Neutrophil (primary cell): Measurements from ENCODE around the gene GOLGA8S.
"Not testable (repeated sequence)": the region's sequence is repeated elsewhere in the genome, so short reads cannot be mapped to it uniquely, and the experiment has no call there.

Experiments used
- H3K27ac ChIP-seq: fragments of 200-600 bp; sonication (generic); 2 replicates; pipeline ENCODE4 v1.5.1; 2016; ENCODE audit warnings: mild to moderate bottlenecking, moderate library complexity
- H3K27me3 ChIP-seq: fragments of 200-600 bp; sonication (generic); 2 replicates; pipeline ENCODE4 v1.6.0; 2016; ENCODE audit warnings: mild to moderate bottlenecking
- H3K36me3 ChIP-seq: fragments of 200-600 bp; sonication (generic); 2 replicates; pipeline ENCODE4 v1.5.1; 2017
- H3K4me1 ChIP-seq, 2 experiments: fragments of 200-600 bp in 1 of 2; sonication (generic) in 1 of 2; 1 replicate in 1 of 2; 2 replicates in 1 of 2; pipeline versions ENCODE4 v1.5.1 to v1.6.1; 2013 to 2016; ENCODE audit warnings: low read depth in 1 of 2, low read length in 1 of 2, mild to moderate bottlenecking in 1 of 2, moderate library complexity in 1 of 2; ENCODE audit not compliant: control insufficient read depth in 1 of 2, insufficient read depth in 1 of 2
- H3K4me3 ChIP-seq, 2 experiments: fragments of 200-600 bp in 1 of 2; sonication (generic) in 1 of 2; 1 replicate in 1 of 2; 2 replicates in 1 of 2; pipeline ENCODE4 v1.5.1; 2013 to 2016; ENCODE audit warnings: low read depth in 1 of 2, low read length in 1 of 2, mild to moderate bottlenecking in 1 of 2, moderate library complexity in 1 of 2
- H3K9me3 ChIP-seq: fragments of 200-600 bp; sonication (generic); 2 replicates; pipeline ENCODE4 v1.5.1; 2016
- TF ChIP-seq, protein P1 (sequence below): fragments of 200-600 bp; sonication (generic); IDR thresholded peaks from 2 replicates; pipeline ENCODE4 v1.5.1; 2016; ENCODE audit warnings: antibody characterized with exemption

The GOLGA8S gene, protein sequence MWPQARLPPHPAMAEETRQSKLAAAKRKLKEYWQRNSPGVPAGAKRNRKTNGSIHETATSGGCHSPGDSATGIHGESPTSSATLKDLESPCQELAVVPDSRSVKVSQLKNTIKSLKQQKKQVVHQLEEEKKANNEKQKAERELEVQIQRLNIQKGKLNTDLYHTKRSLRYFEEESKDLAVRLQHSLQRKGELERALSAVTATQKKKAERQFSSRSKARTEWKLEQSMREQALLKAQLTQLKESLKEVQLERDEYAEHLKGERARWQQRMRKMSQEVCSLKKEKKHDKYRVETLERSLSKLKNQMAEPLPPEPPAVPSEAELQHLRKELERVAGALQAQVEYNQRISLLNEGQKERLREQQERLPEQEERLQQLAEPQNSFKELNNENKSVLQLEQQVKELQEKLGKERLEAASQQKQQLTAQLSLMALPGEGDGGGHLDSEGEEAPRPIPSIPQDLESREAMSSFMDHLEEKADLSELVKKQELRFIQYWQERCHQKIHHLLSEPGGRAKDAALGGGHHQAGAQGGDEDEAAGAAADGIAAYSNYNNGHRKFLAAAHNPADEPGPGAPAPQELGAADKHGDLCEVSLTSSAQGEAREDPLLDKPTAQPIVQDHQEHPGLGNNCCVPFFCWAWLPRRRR

DNA sequence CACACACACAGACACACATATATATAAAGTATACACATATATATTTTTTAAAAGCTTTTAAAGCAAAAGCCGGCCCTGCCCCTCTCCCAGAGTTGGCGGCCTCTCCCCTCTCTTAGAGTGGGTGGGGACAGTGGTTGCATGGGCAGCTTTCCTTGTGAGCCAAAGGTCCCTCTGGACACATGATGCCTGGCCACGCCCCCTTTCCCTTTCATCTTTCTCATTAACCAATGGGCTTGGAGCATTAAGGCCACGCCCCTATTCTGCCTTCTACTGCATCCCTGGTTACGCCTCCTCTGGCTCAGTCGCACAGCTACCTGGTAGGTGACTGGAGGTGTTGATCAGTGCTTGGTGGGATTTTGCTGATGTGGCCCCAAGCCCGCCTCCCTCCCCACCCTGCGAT, at the start of gene GOLGA8S:
Gene GOLGA8S, plus strand, starts transcription at position 301 of the 400 bp plus-strand sequence. Its CDS starts 62 bp downstream, at position 363.
- H3K27me3 ChIP-seq, H3K27ac ChIP-seq, H3K36me3 ChIP-seq, H3K9me3 ChIP-seq, H3K4me1 ChIP-seq, H3K4me3 ChIP-seq: not testable (repeated sequence)

DNA sequence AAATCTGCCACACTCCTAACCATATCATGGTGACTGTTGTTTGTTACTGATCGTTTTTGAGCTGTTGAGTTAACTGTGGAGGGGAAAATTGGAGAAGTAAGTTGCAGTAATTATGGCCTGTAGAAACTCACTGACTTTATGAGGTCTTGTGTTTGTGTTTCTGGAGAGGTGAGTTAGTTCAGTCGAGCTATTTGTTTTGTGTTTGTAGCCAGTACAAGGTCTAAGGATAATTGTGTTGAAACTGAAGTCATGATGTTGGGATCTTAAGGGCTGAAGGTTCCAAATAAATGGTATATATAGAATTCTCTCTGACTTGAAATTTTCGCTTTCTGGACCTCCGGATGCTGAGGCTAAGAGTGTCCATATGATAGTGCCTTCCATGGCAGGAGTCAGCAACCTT, 49.7 kb upstream of the GOLGA8S start:
- H3K4me3 ChIP-seq, H3K36me3 ChIP-seq, H3K9me3 ChIP-seq, H3K4me1 ChIP-seq, H3K27me3 ChIP-seq, H3K27ac ChIP-seq: not testable (repeated sequence)

DNA sequence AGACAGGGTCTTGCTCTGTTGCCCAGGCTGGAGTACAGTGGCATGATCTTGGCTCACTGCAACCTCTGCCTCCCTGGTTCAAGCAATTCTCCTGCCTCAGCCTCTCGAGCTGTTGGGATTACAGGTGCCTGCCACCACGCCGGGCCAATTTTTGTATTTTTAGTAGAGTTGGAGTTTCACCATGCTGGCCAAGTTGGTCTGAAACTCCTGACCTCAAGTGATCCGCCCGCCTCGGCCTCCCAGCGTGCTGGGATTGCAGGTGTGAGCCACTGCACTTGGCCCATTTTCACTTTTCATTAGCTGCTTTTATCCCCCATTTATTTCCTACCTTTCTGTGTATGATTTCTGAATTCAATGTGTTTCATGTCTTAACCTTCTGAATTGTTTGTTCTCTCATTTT, 48.6 kb upstream of the GOLGA8S start:
- H3K36me3 ChIP-seq, H3K27ac ChIP-seq, H3K9me3 ChIP-seq, H3K4me3 ChIP-seq, H3K27me3 ChIP-seq, H3K4me1 ChIP-seq: not testable (repeated sequence)

DNA sequence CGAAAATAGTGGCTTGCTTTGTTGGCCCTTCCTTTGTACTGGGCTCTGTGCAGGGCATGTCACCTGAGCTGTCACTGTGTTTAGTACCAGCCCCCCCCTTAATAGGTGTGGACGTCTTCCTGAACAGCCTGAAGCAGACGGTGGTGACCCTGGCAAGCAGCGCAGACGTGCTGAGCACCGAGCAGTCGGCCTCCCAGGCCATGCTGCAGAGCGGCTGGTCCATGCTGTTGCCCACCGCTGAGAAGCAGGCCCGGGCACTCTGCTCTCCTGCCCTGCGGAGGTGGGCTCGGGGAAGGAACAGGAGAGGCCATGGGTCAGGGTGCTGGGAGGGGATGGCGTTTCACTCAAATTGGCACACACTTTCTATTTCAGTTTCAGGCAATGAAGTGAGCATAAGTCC, 43.3 kb upstream of the GOLGA8S start:
- H3K4me1 ChIP-seq, H3K9me3 ChIP-seq, H3K4me3 ChIP-seq, H3K27me3 ChIP-seq, H3K27ac ChIP-seq: not testable (repeated sequence)
- H3K36me3 ChIP-seq: peaks cover 14% of the 10 kb centered on the region

DNA sequence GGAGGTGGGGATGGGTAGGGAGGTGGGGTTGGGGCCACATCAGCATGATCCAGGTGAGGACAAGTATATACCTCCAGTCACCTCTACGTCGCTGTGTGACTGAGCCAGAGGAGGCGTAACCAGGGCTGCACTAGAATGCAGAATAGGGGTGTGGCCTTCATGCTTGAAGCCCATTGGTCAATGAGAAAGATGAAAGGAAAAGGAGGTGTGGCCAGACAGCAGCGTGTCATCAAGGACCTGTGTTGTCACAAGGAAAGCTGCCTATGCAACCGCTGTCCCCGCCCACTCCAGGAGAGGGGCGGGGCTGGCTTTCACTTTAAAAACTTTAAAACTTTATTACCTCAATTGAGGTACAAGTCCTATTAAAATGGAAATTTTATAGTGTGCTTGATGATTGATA, 20.5 kb upstream of the GOLGA8S start, which contains the start of gene GOLGA6L26:
Gene GOLGA6L26, minus strand, starts transcription at position 101 of the 400 bp plus-strand sequence. Its CDS starts 61 bp downstream, at position 40.
- not testable (repeated sequence) for H3K27ac ChIP-seq, H3K27me3 ChIP-seq, H3K4me1 ChIP-seq, H3K36me3 ChIP-seq, H3K9me3 ChIP-seq, H3K4me3 ChIP-seq

DNA sequence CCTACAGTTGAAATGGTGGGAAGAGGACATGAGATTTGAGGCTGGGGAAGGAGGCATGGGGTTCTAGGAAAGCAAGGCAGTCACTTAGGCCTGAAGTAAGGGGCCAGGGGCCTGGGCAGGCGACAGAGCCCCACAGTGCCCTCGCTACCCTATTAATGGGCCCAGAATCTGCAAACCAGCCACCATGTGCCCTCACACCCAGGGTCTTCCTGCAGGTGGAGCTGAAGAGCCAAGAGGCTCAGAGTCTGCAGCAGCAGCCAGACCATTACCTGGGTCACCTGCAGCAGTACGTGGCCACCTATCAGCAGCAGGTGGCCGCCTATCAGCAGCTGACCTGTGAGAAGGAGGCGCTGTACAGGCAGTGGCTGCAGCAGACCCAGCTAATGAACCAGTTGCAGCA, 8.1 kb downstream of the GOLGA8S start:
- H3K27ac ChIP-seq, H3K9me3 ChIP-seq, H3K4me1 ChIP-seq, H3K27me3 ChIP-seq, H3K4me3 ChIP-seq, H3K36me3 ChIP-seq: not testable (repeated sequence)

DNA sequence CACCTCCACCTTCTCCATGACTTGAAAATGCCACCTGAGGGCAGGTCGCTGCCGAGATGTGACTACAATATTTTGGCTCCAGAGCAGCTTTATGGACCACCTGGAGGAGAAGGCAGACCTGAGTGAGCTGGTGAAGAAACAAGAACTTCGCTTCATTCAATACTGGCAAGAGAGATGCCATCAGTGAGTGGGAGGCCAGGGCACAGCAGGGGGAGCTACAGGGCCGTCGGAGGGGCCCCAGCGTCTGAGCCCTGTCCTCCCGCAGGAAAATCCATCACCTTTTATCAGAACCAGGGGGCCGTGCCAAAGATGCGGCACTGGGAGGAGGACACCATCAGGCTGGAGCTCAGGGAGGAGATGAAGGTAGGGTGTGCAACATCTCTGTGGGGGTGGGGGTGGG, 9.7 kb downstream of the GOLGA8S start:
- H3K36me3 ChIP-seq, H3K27me3 ChIP-seq, H3K4me1 ChIP-seq, H3K4me3 ChIP-seq, H3K27ac ChIP-seq, H3K9me3 ChIP-seq: not testable (repeated sequence)

DNA sequence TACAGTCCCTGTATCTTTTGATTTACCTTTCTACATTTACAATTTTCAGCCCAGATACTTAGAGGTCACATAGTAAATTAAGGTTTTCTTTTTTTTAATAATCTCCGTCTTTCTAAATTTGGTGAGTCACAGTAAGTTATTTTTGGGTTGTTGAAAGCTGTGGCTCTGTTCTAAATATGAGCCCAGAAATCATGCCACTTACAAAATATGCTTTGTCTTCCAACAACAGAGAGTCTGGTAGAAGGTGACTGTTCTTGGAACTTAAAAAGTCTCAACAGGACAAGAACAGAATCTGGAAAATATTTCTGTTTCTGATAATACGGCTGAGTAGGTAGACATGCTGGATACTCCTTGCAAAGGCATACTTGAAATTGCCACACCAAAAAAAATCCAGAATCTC, 16.0 kb downstream of the GOLGA8S start:
- Histone ChIP-seq H3K27ac (no peak overlapping the region), H3K27me3 (no peaks in the 10 kb centered on the region), H3K4me1 (no peaks in the 10 kb centered on the region), H3K4me3 (no peak overlapping the region), H3K36me3 (no peaks in the 10 kb centered on the region), H3K9me3 (no peaks in the 10 kb centered on the region)
- TF ChIP-seq, protein P1, sequence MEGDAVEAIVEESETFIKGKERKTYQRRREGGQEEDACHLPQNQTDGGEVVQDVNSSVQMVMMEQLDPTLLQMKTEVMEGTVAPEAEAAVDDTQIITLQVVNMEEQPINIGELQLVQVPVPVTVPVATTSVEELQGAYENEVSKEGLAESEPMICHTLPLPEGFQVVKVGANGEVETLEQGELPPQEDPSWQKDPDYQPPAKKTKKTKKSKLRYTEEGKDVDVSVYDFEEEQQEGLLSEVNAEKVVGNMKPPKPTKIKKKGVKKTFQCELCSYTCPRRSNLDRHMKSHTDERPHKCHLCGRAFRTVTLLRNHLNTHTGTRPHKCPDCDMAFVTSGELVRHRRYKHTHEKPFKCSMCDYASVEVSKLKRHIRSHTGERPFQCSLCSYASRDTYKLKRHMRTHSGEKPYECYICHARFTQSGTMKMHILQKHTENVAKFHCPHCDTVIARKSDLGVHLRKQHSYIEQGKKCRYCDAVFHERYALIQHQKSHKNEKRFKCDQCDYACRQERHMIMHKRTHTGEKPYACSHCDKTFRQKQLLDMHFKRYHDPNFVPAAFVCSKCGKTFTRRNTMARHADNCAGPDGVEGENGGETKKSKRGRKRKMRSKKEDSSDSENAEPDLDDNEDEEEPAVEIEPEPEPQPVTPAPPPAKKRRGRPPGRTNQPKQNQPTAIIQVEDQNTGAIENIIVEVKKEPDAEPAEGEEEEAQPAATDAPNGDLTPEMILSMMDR: no peak

DNA sequence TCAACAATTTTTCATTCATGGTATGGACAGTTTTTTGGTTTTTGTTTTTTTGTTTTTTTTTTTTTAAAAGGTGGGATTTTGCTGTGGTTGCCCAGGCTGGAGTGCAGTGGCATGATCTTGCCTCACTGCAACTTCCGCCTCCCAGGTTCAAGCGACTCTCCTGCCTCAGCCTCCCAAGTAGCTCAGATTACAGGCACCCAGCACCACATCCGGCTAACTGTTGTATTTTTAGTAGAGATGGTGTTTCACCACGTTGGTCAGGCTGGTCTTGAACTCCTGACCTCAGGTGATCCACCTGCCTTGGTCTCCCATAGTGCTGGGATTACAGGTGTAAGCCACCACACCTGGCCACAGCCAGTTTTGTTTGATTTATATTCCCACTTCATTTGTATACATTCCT, 16.6 kb downstream of the GOLGA8S start:
- not testable (repeated sequence) for H3K4me3 ChIP-seq, H3K4me1 ChIP-seq, H3K27me3 ChIP-seq, H3K27ac ChIP-seq, H3K36me3 ChIP-seq, H3K9me3 ChIP-seq

DNA sequence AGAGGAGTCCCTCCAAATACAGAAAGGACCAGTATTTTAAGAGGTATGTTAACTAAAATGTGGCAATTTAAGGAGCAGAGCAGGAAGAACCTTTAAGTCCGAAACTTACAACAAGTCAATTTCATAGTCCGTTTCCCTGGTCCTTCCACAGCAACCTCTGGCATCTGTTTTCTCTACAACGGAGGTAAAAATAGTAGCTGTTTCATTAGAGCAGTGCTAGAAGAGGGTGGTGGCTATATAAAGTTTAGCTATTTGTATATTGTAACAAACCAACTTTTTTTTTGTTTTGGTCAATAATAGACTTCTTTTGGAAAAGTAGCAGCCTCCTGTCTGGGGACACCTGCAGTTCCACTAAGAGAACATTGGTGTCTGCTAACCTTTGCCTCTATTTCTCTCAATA, 17.3 kb downstream of the GOLGA8S start:
- H3K36me3 ChIP-seq, H3K4me3 ChIP-seq, H3K9me3 ChIP-seq, H3K27me3 ChIP-seq, H3K27ac ChIP-seq, H3K4me1 ChIP-seq: not testable (repeated sequence)
